Testis (tissue), 2 donors: Measurements from ENCODE around the gene RFC2.

ENCODE experiments used
- CTCF ChIP-seq, 3 experiments: fragments of 450-650 bp in 2 of 3; fragments of 200-600 bp in 1 of 3; sonication (generic) in 1 of 3; IDR thresholded peaks; one replicate each; pipeline ENCODE4 v1.5.1; 2016 to 2019; ENCODE audit warnings: antibody characterized with exemption in 3 of 3, mild to moderate bottlenecking in 2 of 3, moderate library complexity in 1 of 3
- POLR2A ChIP-seq: fragments of 450-650 bp; IDR thresholded peaks from one replicate; pipeline ENCODE4 v1.6.1; 2017; ENCODE audit warnings: antibody characterized with exemption, mild to moderate bottlenecking, moderate library complexity

- TF ChIP-seq CTCF (IDR thresholded peaks at IDR 0.05) (no peak), POLR2A (no peak)
These were observed 17.9 kb downstream of the RFC2 start for GRCh38 chr7:74236284-74236683.
